Panc1 (cell line): ENCODE results near the gene PDZD2. TPM values are rescaled to one million over a fixed set of nuclear protein-coding genes. Genes with fewer than 3 reads are reported as not detected.

Experiments used
- ATAC-seq: fragments of 200-7000 bp; cut with Tn5 transposase; 2 replicates; pipeline ENCODE4 v1.9.1; 2020; ENCODE audit warnings: mild to moderate bottlenecking, moderate library complexity
- BruUV-seq: library from RNA; stranded (reverse); fragments of 400-500 nt; replicated peaks from 2 replicates; lab custom pipeline; 2021; lab: Mats Ljungman, UMichigan
- CTCF ChIA-PET: fragments of 300-600 bp; sonication (Branson Sonifier 250); formaldehyde crosslinking; loops from one replicate; lab custom pipeline; 2022; ENCODE audit warnings: antibody characterized with exemption; lab: Charles Lee
- POLR2A ChIA-PET: fragments of 300-600 bp; sonication (Branson Sonifier 250); formaldehyde crosslinking; loops from one replicate; lab custom pipeline; 2022; ENCODE audit warnings: antibody characterized with exemption; lab: Charles Lee
- DNase-seq: peaks from one replicate; pipeline ENCODE4 v3.0.0-alpha.2; 2010; ENCODE audit warnings: low read depth, low spot score
- H3K27ac ChIP-seq: 2 replicates; pipeline ENCODE4 v1.5.1; 2011; ENCODE audit warnings: mild to moderate bottlenecking, low read length, inconsistent platforms
- H3K27me3 ChIP-seq: fragments of 200-500 bp; sonication (Bioruptor generic); 2 replicates; pipeline ENCODE4 v1.6.0; 2014; ENCODE audit warnings: low read length, inconsistent platforms; ENCODE audit not compliant: control insufficient read depth, insufficient read depth
- H3K36me3 ChIP-seq: fragments of 200-500 bp; sonication (Bioruptor generic); 2 replicates; pipeline ENCODE4 v1.5.1; 2014; ENCODE audit warnings: inconsistent platforms, mild to moderate bottlenecking, low read length, moderate library complexity; ENCODE audit not compliant: control insufficient read depth, insufficient read depth
- H3K4me1 ChIP-seq: 2 replicates; pipeline ENCODE4 v1.5.1; 2011; ENCODE audit warnings: inconsistent platforms, mild to moderate bottlenecking, low read length, moderate library complexity; ENCODE audit not compliant: control insufficient read depth, insufficient read depth
- H3K4me3 ChIP-seq, 2 experiments: 2 replicates each; pipeline ENCODE4 v1.5.1; 2011 to 2012; ENCODE audit warnings: low read depth in 2 of 2, low read length in 2 of 2, mild to moderate bottlenecking in 2 of 2, inconsistent platforms in 1 of 2, moderate library complexity in 1 of 2
- H3K9me3 ChIP-seq: fragments of 200-500 bp; sonication (Bioruptor generic); 2 replicates; pipeline ENCODE4 v1.5.1; 2014; ENCODE audit warnings: low read depth, mild to moderate bottlenecking, inconsistent platforms, low read length, moderate library complexity; ENCODE audit not compliant: control insufficient read depth, insufficient read depth
- POLR2AphosphoS5 ChIP-seq: IDR thresholded peaks from 2 replicates; pipeline ENCODE4 v1.6.1; 2012; ENCODE audit warnings: mild to moderate bottlenecking, low read depth, low read length, moderate library complexity
- SIN3A ChIP-seq: IDR thresholded peaks from 2 replicates; pipeline ENCODE4 v1.6.1; 2012; ENCODE audit warnings: low read depth, mild to moderate bottlenecking, low read length, moderate library complexity, borderline replicate concordance; ENCODE audit not compliant: insufficient read depth
- TCF7L2 ChIP-seq: IDR thresholded peaks from 2 replicates; pipeline ENCODE4 v1.6.1; 2011; ENCODE audit warnings: mild to moderate bottlenecking, low read depth, low read length, inconsistent platforms
- in situ Hi-C: cut with HindIII; loops from 2 replicates; pipeline ENCODE4 v1.10.0; 2016; ENCODE audit warnings: low sequenced_read_pairs, low pct_unique_long_range_greater_than_20kb
- intact Hi-C: fragments of 100-400 bp; cut with micrococcal nuclease; formaldehyde crosslinking; loops from one replicate; pipeline ENCODE4 v1.10.0; 2022; ENCODE audit not compliant: unreplicated experiment
- total RNA-seq: library from RNA; stranded (reverse); gene quantifications from one replicate; pipeline ENCODE4 v1.2.1, GENCODE V29; 2021; ENCODE audit not compliant: unreplicated experiment
- TF ChIP-seq, protein P1 (sequence below), 2 experiments: IDR thresholded peaks; 2 replicates each; pipeline ENCODE4 v1.6.1; 2011 to 2012; ENCODE audit warnings: low read depth in 2 of 2, control low read depth in 1 of 2, low read length in 1 of 2, mild to moderate bottlenecking in 1 of 2, moderate library complexity in 1 of 2; ENCODE audit not compliant: insufficient read depth in 1 of 2
- TF ChIP-seq, protein P2 (sequence below): fragments of 450-650 bp; IDR thresholded peaks from 2 replicates; pipeline ENCODE4 v1.5.1; 2017; ENCODE audit warnings: mild to moderate bottlenecking

The PDZD2 gene
- total RNA-seq, 1 experiment from 2014 or later = 0.10 TPM

DNA sequence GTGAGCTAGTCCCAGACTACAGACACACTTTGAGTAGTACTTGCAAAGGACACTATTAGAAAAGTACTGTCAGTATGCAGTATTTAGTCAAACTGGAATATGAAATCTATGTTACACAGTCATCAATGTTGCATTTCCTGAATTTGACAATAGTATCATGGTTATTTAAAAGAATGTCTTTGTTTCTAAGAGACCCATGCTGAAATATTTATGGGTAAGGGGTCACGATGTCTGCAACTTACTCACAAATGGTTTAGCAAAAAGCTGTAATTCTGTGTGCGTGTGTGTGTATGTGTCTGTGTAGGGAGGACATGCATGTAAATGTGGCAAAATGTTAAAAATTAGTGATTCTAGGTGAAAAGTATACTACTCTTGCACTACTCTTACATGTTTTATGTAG lies 429.6 kb downstream of the PDZD2 start:
- H3K27ac ChIP-seq = no peak overlapping the region
- H3K9me3 ChIP-seq = no peaks in the 10 kb centered on the region
- in situ Hi-C loops (no loop called here), intact Hi-C loops (no loop called here)
- H3K4me3 ChIP-seq = no peak overlapping the region
- ATAC-seq (no peak), DNase-seq (no peak)
- POLR2A ChIA-PET = interaction anchor here (0.6 to 0.7 kb wide), 2 partner anchors 28 to 221 kb away, joined by 3 to 5 read pairs; no protein-coding TSS in a partner anchor
- H3K27me3 ChIP-seq = peaks cover 4% of the 10 kb centered on the region; the same call in 1 of the 2 replicates
- H3K36me3 ChIP-seq = no peaks in the 10 kb centered on the region
- no peaks in the 10 kb centered on the region for H3K4me1 ChIP-seq
- TF ChIP-seq, protein P1, sequence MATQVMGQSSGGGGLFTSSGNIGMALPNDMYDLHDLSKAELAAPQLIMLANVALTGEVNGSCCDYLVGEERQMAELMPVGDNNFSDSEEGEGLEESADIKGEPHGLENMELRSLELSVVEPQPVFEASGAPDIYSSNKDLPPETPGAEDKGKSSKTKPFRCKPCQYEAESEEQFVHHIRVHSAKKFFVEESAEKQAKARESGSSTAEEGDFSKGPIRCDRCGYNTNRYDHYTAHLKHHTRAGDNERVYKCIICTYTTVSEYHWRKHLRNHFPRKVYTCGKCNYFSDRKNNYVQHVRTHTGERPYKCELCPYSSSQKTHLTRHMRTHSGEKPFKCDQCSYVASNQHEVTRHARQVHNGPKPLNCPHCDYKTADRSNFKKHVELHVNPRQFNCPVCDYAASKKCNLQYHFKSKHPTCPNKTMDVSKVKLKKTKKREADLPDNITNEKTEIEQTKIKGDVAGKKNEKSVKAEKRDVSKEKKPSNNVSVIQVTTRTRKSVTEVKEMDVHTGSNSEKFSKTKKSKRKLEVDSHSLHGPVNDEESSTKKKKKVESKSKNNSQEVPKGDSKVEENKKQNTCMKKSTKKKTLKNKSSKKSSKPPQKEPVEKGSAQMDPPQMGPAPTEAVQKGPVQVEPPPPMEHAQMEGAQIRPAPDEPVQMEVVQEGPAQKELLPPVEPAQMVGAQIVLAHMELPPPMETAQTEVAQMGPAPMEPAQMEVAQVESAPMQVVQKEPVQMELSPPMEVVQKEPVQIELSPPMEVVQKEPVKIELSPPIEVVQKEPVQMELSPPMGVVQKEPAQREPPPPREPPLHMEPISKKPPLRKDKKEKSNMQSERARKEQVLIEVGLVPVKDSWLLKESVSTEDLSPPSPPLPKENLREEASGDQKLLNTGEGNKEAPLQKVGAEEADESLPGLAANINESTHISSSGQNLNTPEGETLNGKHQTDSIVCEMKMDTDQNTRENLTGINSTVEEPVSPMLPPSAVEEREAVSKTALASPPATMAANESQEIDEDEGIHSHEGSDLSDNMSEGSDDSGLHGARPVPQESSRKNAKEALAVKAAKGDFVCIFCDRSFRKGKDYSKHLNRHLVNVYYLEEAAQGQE (IDR thresholded peaks at IDR 0.05; ENCODE audit: insufficient read depth in 1 of 2, low read depth in 2 of 2, low read length in 1 of 2) = no peak
- no peak for TF ChIP-seq TCF7L2
- CTCF ChIA-PET = no interaction called here
- no TSS peak for BruUV-seq

DNA sequence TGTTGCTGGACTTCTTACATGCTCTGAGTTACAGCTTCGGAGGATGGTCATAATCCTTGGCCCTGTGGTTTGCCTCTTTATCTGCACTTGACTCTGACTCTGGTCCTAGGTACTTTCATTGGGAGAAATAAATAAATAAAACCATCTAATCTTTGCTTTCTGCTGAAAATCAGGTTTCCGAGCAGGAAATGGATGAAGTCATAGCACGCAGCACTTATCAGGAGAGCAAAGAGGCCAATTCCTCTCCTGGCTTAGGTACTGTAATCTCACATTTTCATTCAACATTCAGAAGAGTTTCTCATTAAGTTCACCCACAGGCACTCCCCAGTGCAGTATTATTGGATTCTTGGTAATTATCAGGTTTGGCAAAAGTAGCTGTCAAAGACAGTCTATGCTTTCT lies 430.5 kb downstream of the PDZD2 start:
- Histone ChIP-seq H3K4me3 (no peak overlapping the region), H3K9me3 (no peaks in the 10 kb centered on the region), H3K36me3 (no peaks in the 10 kb centered on the region), H3K4me1 (no peaks in the 10 kb centered on the region), H3K27me3 (peaks cover 4% of the 10 kb centered on the region; the same call in 1 of the 2 replicates), H3K27ac (no peak overlapping the region)
- CTCF ChIA-PET = no interaction called here
- intact Hi-C loops (no loop called here), in situ Hi-C loops (no loop called here)
- POLR2A ChIA-PET = no interaction called here
- DNase-seq (no peak), ATAC-seq (no peak)
- BruUV-seq = no TSS peak
- TF ChIP-seq, protein P1 (IDR thresholded peaks at IDR 0.05; ENCODE audit: insufficient read depth in 1 of 2, low read depth in 2 of 2, low read length in 1 of 2) = no peak
- TF ChIP-seq, protein P2, sequence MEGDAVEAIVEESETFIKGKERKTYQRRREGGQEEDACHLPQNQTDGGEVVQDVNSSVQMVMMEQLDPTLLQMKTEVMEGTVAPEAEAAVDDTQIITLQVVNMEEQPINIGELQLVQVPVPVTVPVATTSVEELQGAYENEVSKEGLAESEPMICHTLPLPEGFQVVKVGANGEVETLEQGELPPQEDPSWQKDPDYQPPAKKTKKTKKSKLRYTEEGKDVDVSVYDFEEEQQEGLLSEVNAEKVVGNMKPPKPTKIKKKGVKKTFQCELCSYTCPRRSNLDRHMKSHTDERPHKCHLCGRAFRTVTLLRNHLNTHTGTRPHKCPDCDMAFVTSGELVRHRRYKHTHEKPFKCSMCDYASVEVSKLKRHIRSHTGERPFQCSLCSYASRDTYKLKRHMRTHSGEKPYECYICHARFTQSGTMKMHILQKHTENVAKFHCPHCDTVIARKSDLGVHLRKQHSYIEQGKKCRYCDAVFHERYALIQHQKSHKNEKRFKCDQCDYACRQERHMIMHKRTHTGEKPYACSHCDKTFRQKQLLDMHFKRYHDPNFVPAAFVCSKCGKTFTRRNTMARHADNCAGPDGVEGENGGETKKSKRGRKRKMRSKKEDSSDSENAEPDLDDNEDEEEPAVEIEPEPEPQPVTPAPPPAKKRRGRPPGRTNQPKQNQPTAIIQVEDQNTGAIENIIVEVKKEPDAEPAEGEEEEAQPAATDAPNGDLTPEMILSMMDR = no peak
- TF ChIP-seq SIN3A = no peak
- no peak for TF ChIP-seq TCF7L2
- TF ChIP-seq POLR2AphosphoS5 = no peak
